Liver (tissue), 9 donors: ENCODE data around the gene OR5B3. TPM values are rescaled to one million over a fixed set of nuclear protein-coding genes. Genes with fewer than 3 reads are reported as not detected.

Experiments used
- DNase-seq: peaks from one replicate; pipeline ENCODE4 v3.0.0-alpha.2; 2017; ENCODE audit warnings: low spot score
- H3K27ac ChIP-seq, 2 donors: one replicate each; pipeline ENCODE4 v1.7.0; 2013; ENCODE audit warnings: inconsistent platforms in 2 of 2, low read length in 2 of 2, control low read depth in 1 of 2, low read depth in 1 of 2, mild to moderate bottlenecking in 1 of 2
- H3K27me3 ChIP-seq, 4 donors: one replicate each; pipeline versions ENCODE4 v1.6.1 to v1.7.0; 2013; ENCODE audit warnings: low read length in 3 of 4, inconsistent platforms in 1 of 4, mild to moderate bottlenecking in 1 of 4, moderate library complexity in 1 of 4; ENCODE audit not compliant: control insufficient read depth in 4 of 4, insufficient read depth in 4 of 4
- H3K36me3 ChIP-seq, 4 donors: one replicate each; pipeline versions ENCODE4 v1.6.1 to v1.7.0; 2013; ENCODE audit warnings: low read length in 3 of 4, mild to moderate bottlenecking in 3 of 4, low read depth in 1 of 4, moderate library complexity in 1 of 4; ENCODE audit not compliant: control insufficient read depth in 4 of 4, insufficient read depth in 3 of 4
- H3K4me1 ChIP-seq, 4 donors: one replicate each; pipeline versions ENCODE4 v1.6.1 to v1.7.0; 2013; ENCODE audit warnings: low read length in 3 of 4, mild to moderate bottlenecking in 3 of 4, moderate library complexity in 1 of 4; ENCODE audit not compliant: control insufficient read depth in 4 of 4, insufficient read depth in 4 of 4
- H3K4me3 ChIP-seq, 3 donors: one replicate each; pipeline versions ENCODE4 v1.6.1 to v1.7.0; 2013; ENCODE audit warnings: low read length in 3 of 3, control low read depth in 1 of 3, low read depth in 1 of 3, mild to moderate bottlenecking in 1 of 3
- H3K9ac ChIP-seq, 2 donors: one replicate each; pipeline ENCODE4 v1.7.0; 2013; ENCODE audit warnings: low read length in 2 of 2, mild to moderate bottlenecking in 2 of 2, moderate library complexity in 2 of 2, control low read depth in 1 of 2, low read depth in 1 of 2
- H3K9me3 ChIP-seq, 4 donors: one replicate each; pipeline versions ENCODE4 v1.6.1 to v1.7.0; 2013; ENCODE audit warnings: low read length in 3 of 4; ENCODE audit not compliant: control insufficient read depth in 4 of 4
- EGR1 ChIP-seq, 2 donors: IDR thresholded peaks; 2 replicates each; pipeline ENCODE4 v1.6.1; 2016 to 2018; ENCODE audit warnings: antibody characterized with exemption in 2 of 2, low read depth in 2 of 2
- FOXA1 ChIP-seq: IDR thresholded peaks from 2 replicates; pipeline ENCODE4 v1.6.1; 2016; ENCODE audit warnings: antibody characterized with exemption
- FOXA2 ChIP-seq: IDR thresholded peaks from 2 replicates; pipeline ENCODE4 v1.6.1; 2016; ENCODE audit warnings: antibody characterized with exemption
- GABPA ChIP-seq, 2 donors: IDR thresholded peaks in 1 of 2; conservative IDR thresholded peaks in 1 of 2; 2 replicates each; pipeline ENCODE4 v1.6.1; 2016; ENCODE audit warnings: antibody characterized with exemption in 2 of 2, mild to moderate bottlenecking in 1 of 2, moderate library complexity in 1 of 2
- HNF4A ChIP-seq, 2 donors: conservative IDR thresholded peaks; 2 replicates each; pipeline ENCODE4 v1.6.1; 2016; ENCODE audit warnings: antibody characterized with exemption in 2 of 2, mild to moderate bottlenecking in 2 of 2
- HNF4G ChIP-seq: IDR thresholded peaks from 2 replicates; pipeline ENCODE4 v1.6.1; 2016; ENCODE audit warnings: antibody characterized with exemption
- JUND ChIP-seq, 2 donors: IDR thresholded peaks; 2 replicates each; pipeline ENCODE4 v1.6.1; 2016; ENCODE audit warnings: antibody characterized with exemption in 2 of 2
- NR2F2 ChIP-seq: IDR thresholded peaks from 2 replicates; pipeline ENCODE4 v1.6.1; 2016; ENCODE audit warnings: antibody characterized with exemption
- RAD21 ChIP-seq, 2 donors: IDR thresholded peaks; 2 replicates each; pipeline ENCODE4 v1.6.1; 2016; ENCODE audit warnings: antibody characterized with exemption in 2 of 2, mild to moderate bottlenecking in 2 of 2
- RXRA ChIP-seq, 2 donors: IDR thresholded peaks; 2 replicates each; pipeline ENCODE4 v1.6.1; 2017 to 2018; ENCODE audit warnings: antibody characterized with exemption in 2 of 2, mild to moderate bottlenecking in 1 of 2
- SP1 ChIP-seq: IDR thresholded peaks from 2 replicates; pipeline ENCODE4 v1.6.1; 2018; ENCODE audit warnings: antibody characterized with exemption, mild to moderate bottlenecking
- TAF1 ChIP-seq: conservative IDR thresholded peaks from 2 replicates; pipeline ENCODE4 v1.6.1; 2016; ENCODE audit warnings: antibody characterized with exemption, mild to moderate bottlenecking
- YY1 ChIP-seq: IDR thresholded peaks from 2 replicates; pipeline ENCODE4 v1.6.1; 2016; ENCODE audit warnings: antibody characterized with exemption, mild to moderate bottlenecking
- WGBS: extraction: QIAGEN DNeasy Blood & Tissue Kit; methylation state at CpG from one replicate; pipeline ENCODE4 v1.1.7; 2013; 5-methylcytosine and 5-hydroxymethylcytosine counted together
- polyA plus RNA-seq, 2 donors: library from polyadenylated mRNA; stranded (reverse) in 1 of 2; unstranded in 1 of 2; fragments of 200-250 nt in 1 of 2; fragments of >200 nt in 1 of 2; fragmentation: Nextera tagmentation in 1 of 2; extraction: Ambion mirVana in 1 of 2; gene quantifications; one replicate each; pipeline versions ENCODE4 v1.2.1 to v1.2.3, GENCODE V29; 2013 to 2015
- total RNA-seq, 2 donors: library from RNA; depleted of rRNA; stranded (reverse); fragments of >200 nt; gene quantifications; one replicate each; pipeline ENCODE4 v1.2.3, GENCODE V29; 2014
- TF ChIP-seq, protein P1 (sequence below): IDR thresholded peaks from 2 replicates; pipeline ENCODE4 v1.6.1; 2016; ENCODE audit warnings: antibody characterized with exemption
- TF ChIP-seq, protein P2 (sequence below): IDR thresholded peaks from 2 replicates; pipeline ENCODE4 v1.6.1; 2016; ENCODE audit warnings: antibody characterized with exemption, mild to moderate bottlenecking
- TF ChIP-seq, protein P3 (sequence below): IDR thresholded peaks from 2 replicates; pipeline ENCODE4 v1.6.1; 2016; ENCODE audit warnings: antibody characterized with exemption
- TF ChIP-seq, protein P4 (sequence below): fragments of 150-350 bp; IDR thresholded peaks from 2 replicates; pipeline ENCODE4 v1.5.1; 2017; ENCODE audit warnings: improper control_type of control experiment, low read depth, low read length; ENCODE audit not compliant: missing input control
- TF ChIP-seq, protein P5 (sequence below): IDR thresholded peaks from 2 replicates; pipeline ENCODE4 v1.6.1; 2016; ENCODE audit warnings: antibody characterized with exemption
- donor health status: healthy.
- donor health status: healthy.
- donor health status: healthy.
- donor health status: healthy.
- donor health status: healthy.

OR5B3 gene
- total and polyA plus RNA-seq, 4 donors = not detected

DNA sequence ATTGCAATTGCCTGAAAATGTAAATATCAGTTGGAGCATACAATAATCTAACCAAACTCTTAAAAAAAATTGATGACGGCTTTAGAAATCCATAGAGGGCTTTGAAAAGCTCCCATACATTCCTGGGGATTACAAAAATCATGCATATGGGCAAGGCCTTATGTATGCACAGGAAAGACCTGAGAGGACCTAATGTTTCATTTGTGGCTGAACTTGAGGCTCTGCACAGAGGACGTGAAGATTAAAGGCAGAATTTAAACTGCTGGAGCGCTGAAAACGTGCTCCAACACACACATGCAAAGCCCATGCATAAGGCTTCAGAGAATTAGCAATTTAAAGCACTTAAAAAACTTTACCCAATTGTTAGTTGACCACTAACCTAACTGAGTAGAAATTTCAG is 31.8 kb upstream of the OR5B3 start:
- TF ChIP-seq RAD21 (IDR thresholded peaks at IDR 0.05) (no peak), NR2F2 (no peak)
- TF ChIP-seq, protein P1, sequence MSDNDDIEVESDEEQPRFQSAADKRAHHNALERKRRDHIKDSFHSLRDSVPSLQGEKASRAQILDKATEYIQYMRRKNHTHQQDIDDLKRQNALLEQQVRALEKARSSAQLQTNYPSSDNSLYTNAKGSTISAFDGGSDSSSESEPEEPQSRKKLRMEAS = no peak
- TF ChIP-seq, protein P2, sequence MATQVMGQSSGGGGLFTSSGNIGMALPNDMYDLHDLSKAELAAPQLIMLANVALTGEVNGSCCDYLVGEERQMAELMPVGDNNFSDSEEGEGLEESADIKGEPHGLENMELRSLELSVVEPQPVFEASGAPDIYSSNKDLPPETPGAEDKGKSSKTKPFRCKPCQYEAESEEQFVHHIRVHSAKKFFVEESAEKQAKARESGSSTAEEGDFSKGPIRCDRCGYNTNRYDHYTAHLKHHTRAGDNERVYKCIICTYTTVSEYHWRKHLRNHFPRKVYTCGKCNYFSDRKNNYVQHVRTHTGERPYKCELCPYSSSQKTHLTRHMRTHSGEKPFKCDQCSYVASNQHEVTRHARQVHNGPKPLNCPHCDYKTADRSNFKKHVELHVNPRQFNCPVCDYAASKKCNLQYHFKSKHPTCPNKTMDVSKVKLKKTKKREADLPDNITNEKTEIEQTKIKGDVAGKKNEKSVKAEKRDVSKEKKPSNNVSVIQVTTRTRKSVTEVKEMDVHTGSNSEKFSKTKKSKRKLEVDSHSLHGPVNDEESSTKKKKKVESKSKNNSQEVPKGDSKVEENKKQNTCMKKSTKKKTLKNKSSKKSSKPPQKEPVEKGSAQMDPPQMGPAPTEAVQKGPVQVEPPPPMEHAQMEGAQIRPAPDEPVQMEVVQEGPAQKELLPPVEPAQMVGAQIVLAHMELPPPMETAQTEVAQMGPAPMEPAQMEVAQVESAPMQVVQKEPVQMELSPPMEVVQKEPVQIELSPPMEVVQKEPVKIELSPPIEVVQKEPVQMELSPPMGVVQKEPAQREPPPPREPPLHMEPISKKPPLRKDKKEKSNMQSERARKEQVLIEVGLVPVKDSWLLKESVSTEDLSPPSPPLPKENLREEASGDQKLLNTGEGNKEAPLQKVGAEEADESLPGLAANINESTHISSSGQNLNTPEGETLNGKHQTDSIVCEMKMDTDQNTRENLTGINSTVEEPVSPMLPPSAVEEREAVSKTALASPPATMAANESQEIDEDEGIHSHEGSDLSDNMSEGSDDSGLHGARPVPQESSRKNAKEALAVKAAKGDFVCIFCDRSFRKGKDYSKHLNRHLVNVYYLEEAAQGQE = no peak
- 48% methylated on average over 4 of the region's 4 CpGs for WGBS
- Histone ChIP-seq H3K27me3 (no peaks in the 10 kb centered on the region), H3K9ac (no peak overlapping the region), H3K36me3 (no peaks in the 10 kb centered on the region), H3K4me3 (no peak overlapping the region), H3K4me1 (no peaks in the 10 kb centered on the region), H3K27ac (no peak overlapping the region), H3K9me3 (peaks cover 2 to 4% (median 3%) of the 10 kb centered on the region in 4 donors)
- DNase-seq = no peak

DNA sequence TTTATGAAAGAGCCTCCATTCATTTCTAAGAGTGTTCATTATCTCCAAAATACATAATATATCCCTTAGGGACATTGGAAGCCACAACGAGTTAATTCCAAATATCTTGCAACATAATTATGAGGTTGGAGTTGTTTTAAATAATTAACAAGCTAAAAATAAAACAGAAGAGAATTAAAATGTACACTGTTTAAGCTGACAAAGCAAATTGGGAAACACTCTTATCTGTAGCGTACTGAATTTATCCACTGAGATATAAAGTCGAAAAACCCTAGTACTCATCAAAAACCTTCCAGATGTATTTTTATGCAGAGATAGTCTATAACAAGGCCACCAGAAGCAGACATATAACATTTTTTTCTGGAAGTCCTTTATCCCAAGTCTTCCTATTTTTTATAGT is 27.5 kb upstream of the OR5B3 start:
- Histone ChIP-seq H3K9me3 (peaks cover 1 to 8% (median 3%) of the 10 kb centered on the region in 4 donors), H3K27me3 (no peaks in the 10 kb centered on the region), H3K4me1 (no peaks in the 10 kb centered on the region), H3K36me3 (no peaks in the 10 kb centered on the region), H3K4me3 (no peak overlapping the region), H3K9ac (no peak overlapping the region), H3K27ac (no peak overlapping the region)
- WGBS = 73% methylated on average over 3 of the region's 3 CpGs
- DNase-seq = no peak
- TF ChIP-seq, protein P3, sequence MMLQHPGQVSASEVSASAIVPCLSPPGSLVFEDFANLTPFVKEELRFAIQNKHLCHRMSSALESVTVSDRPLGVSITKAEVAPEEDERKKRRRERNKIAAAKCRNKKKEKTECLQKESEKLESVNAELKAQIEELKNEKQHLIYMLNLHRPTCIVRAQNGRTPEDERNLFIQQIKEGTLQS = no peak
- TF ChIP-seq GABPA (IDR thresholded peaks at IDR 0.05 in 1 of 2, conservative IDR thresholded peaks at IDR 0.05 in 1 of 2) (no peak), SP1 (no peak), TAF1 (no peak), RXRA (IDR thresholded peaks at IDR 0.05) (no peak), HNF4A (conservative IDR thresholded peaks at IDR 0.05) (no peak), YY1 (no peak), EGR1 (IDR thresholded peaks at IDR 0.05; ENCODE audit: low read depth in 2 of 2) (no peak), RAD21 (IDR thresholded peaks at IDR 0.05) (no peak), JUND (IDR thresholded peaks at IDR 0.05) (no peak), NR2F2 (no peak), FOXA1 (no peak), HNF4G (no peak), FOXA2 (no peak)
- TF ChIP-seq, protein P4, sequence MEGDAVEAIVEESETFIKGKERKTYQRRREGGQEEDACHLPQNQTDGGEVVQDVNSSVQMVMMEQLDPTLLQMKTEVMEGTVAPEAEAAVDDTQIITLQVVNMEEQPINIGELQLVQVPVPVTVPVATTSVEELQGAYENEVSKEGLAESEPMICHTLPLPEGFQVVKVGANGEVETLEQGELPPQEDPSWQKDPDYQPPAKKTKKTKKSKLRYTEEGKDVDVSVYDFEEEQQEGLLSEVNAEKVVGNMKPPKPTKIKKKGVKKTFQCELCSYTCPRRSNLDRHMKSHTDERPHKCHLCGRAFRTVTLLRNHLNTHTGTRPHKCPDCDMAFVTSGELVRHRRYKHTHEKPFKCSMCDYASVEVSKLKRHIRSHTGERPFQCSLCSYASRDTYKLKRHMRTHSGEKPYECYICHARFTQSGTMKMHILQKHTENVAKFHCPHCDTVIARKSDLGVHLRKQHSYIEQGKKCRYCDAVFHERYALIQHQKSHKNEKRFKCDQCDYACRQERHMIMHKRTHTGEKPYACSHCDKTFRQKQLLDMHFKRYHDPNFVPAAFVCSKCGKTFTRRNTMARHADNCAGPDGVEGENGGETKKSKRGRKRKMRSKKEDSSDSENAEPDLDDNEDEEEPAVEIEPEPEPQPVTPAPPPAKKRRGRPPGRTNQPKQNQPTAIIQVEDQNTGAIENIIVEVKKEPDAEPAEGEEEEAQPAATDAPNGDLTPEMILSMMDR = no peak
- TF ChIP-seq, protein P1 = no peak
- TF ChIP-seq, protein P5, sequence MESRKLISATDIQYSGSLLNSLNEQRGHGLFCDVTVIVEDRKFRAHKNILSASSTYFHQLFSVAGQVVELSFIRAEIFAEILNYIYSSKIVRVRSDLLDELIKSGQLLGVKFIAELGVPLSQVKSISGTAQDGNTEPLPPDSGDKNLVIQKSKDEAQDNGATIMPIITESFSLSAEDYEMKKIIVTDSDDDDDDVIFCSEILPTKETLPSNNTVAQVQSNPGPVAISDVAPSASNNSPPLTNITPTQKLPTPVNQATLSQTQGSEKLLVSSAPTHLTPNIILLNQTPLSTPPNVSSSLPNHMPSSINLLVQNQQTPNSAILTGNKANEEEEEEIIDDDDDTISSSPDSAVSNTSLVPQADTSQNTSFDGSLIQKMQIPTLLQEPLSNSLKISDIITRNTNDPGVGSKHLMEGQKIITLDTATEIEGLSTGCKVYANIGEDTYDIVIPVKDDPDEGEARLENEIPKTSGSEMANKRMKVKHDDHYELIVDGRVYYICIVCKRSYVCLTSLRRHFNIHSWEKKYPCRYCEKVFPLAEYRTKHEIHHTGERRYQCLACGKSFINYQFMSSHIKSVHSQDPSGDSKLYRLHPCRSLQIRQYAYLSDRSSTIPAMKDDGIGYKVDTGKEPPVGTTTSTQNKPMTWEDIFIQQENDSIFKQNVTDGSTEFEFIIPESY = no peak
- TF ChIP-seq, protein P2 = no peak
